ENCODE data around the gene ZNF385B. TPM values are rescaled to one million over a fixed set of nuclear protein-coding genes. Genes with fewer than 3 reads are reported as not detected.

The ZNF385B gene
- polyA plus RNA-seq, 1 of the 3 experiments (the other 2 are of a cell fraction), result 0.16 TPM

DNA sequence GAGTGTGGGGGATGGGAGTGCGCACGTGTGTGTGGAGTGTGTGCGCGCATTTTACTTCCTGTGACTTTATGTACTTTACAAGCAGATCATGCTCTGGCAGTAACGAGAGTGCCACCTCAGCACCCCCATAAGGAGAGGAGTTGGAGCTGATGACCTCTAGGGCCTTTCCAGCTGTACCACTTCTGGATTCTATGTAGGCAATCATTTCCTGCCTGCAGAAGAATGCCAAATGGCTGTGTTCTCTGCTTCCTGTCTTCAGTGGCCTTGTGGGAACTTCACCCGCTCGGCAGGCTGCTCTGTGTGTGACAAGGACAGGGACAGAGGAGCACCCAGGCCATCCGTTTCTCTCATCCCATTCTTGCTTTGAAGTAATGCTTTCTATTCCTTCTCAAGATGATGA lies 22.8 kb upstream of the ZNF385B start:
- no peaks in the 10 kb centered on the region for H3K36me3 ChIP-seq (replicated peaks in 1 of 2; ENCODE audit: control insufficient read depth in 1 of 2, insufficient read depth in 2 of 2, low read length in 1 of 2)
- no peak overlapping the region for H3K27ac ChIP-seq (ENCODE audit: low read depth in 2 of 2, low read length in 1 of 2)
- H3K9me3 ChIP-seq, result no peaks in the 10 kb centered on the region
- H3K9ac ChIP-seq, result no peak overlapping the region
- H4K20me1 ChIP-seq (ENCODE audit: insufficient read depth), result no peaks in the 10 kb centered on the region
- H3K4me3 ChIP-seq (ENCODE audit: low read depth in 2 of 2, low read length in 1 of 2), result no peak overlapping the region
- ChIA-PET CTCF (interaction anchor here (1.3 kb wide), 1 partner anchor 41 kb away, joined by 3 read pairs; no protein-coding TSS in a partner anchor), POLR2A (no interaction called here)
- WGBS (ENCODE audit: low lambda C conversion rate), result 78% methylated on average over 8 of the region's 8 CpGs
- no peak for TF ChIP-seq NFIC (IDR thresholded peaks at IDR 0.05; ENCODE audit: borderline replicate concordance)
- no peak for TF ChIP-seq TEAD4 (IDR thresholded peaks at IDR 0.05; ENCODE audit: borderline replicate concordance, insufficient read depth)
- TF ChIP-seq USF2 (IDR thresholded peaks at IDR 0.05; ENCODE audit: borderline replicate concordance, low read depth, low read length), result no peak
- no peak for TF ChIP-seq JUND (IDR thresholded peaks at IDR 0.05)
- no peak for TF ChIP-seq SIN3A (IDR thresholded peaks at IDR 0.05; ENCODE audit: borderline replicate concordance, low read depth, low read length)
- TF ChIP-seq RFX5 (IDR thresholded peaks at IDR 0.05; ENCODE audit: low read length), result no peak
- no peak for TF ChIP-seq GABPA (IDR thresholded peaks at IDR 0.05; ENCODE audit: low read depth)
- TF ChIP-seq NRF1 (IDR thresholded peaks at IDR 0.05; ENCODE audit: low read depth, low read length), result no peak
- no peak for TF ChIP-seq FOSL2 (IDR thresholded peaks at IDR 0.05; ENCODE audit: borderline replicate concordance, low read depth)
- no peak for TF ChIP-seq ELF1 (IDR thresholded peaks at IDR 0.05)
- no peak for TF ChIP-seq RAD21 (IDR thresholded peaks at IDR 0.05; ENCODE audit: low read length)
- TF ChIP-seq RCOR1 (IDR thresholded peaks at IDR 0.05; ENCODE audit: low read length), result no peak
- TF ChIP-seq CHD2 (IDR thresholded peaks at IDR 0.05; ENCODE audit: low read length, partially characterized antibody), result no peak
- no peak for TF ChIP-seq POLR2AphosphoS5 (IDR thresholded peaks at IDR 0.05; ENCODE audit: low read depth, low read length)
- TF ChIP-seq ZBTB33 (IDR thresholded peaks at IDR 0.05; ENCODE audit: borderline replicate concordance, low read depth), result no peak
- no peak for TF ChIP-seq YY1 (IDR thresholded peaks at IDR 0.05; ENCODE audit: low read depth)
- TF ChIP-seq EZH2phosphoT487 (IDR thresholded peaks at IDR 0.05; ENCODE audit: borderline replicate concordance, low read depth), result no peak
- TF ChIP-seq, protein P1, sequence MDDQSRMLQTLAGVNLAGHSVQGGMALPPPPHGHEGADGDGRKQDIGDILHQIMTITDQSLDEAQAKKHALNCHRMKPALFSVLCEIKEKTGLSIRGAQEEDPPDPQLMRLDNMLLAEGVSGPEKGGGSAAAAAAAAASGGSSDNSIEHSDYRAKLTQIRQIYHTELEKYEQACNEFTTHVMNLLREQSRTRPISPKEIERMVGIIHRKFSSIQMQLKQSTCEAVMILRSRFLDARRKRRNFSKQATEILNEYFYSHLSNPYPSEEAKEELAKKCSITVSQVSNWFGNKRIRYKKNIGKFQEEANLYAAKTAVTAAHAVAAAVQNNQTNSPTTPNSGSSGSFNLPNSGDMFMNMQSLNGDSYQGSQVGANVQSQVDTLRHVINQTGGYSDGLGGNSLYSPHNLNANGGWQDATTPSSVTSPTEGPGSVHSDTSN (IDR thresholded peaks at IDR 0.05), result no peak
- TF ChIP-seq FOXM1 (IDR thresholded peaks at IDR 0.05; ENCODE audit: low read depth), result no peak
- no peaks in the 10 kb centered on the region for H3K79me2 ChIP-seq (ENCODE audit: insufficient read depth)
- H3K9me2 ChIP-seq, result no peaks in the 10 kb centered on the region
- H2AFZ ChIP-seq (ENCODE audit: low read depth), result no peak overlapping the region
- H3K4me2 ChIP-seq, result no peak overlapping the region
- H3F3A ChIP-seq (replicated peaks; ENCODE audit: insufficient read depth), result no peaks in the 10 kb centered on the region
- no peaks in the 10 kb centered on the region for H3K27me3 ChIP-seq (ENCODE audit: insufficient read depth)
- H3K4me1 ChIP-seq (ENCODE audit: control insufficient read depth in 1 of 2, insufficient read depth in 2 of 2, low read depth in 1 of 2, low read length in 1 of 2), result no peaks in the 10 kb centered on the region
- no peak for DNase-seq
